Mesendoderm (in vitro differentiated cells): Measurements from ENCODE around the gene ACOX3.
"Not testable (repeated sequence)": the region's sequence is repeated elsewhere in the genome, so short reads cannot be mapped to it uniquely, and the experiment has no call there.

ENCODE experiments used
- DNase-seq: peaks from one replicate; pipeline ENCODE4 v3.0.0; 2013
- H2AK5ac ChIP-seq: 2 replicates; pipeline ENCODE4 v1.6.1; 2013; ENCODE audit warnings: low read length, inconsistent platforms
- H2BK120ac ChIP-seq: 2 replicates; pipeline ENCODE4 v1.6.1; 2013; ENCODE audit warnings: low read depth, mild to moderate bottlenecking, low read length, moderate library complexity, mixed read lengths
- H2BK15ac ChIP-seq: replicated peaks from 2 replicates; pipeline ENCODE4 v1.6.1; 2013; ENCODE audit warnings: low read depth, mild to moderate bottlenecking, moderate library complexity
- H2BK5ac ChIP-seq: 2 replicates; pipeline ENCODE4 v1.6.1; 2013; ENCODE audit warnings: low read length, inconsistent platforms
- H3K18ac ChIP-seq: 2 replicates; pipeline ENCODE4 v1.6.1; 2013; ENCODE audit warnings: mild to moderate bottlenecking, low read length, mixed read lengths
- H3K23ac ChIP-seq: one replicate; pipeline ENCODE4 v1.6.1; 2013; ENCODE audit warnings: low read length
- H3K27ac ChIP-seq: 2 replicates; pipeline ENCODE4 v1.5.1; 2013; ENCODE audit warnings: low read depth, mild to moderate bottlenecking, inconsistent platforms, low read length, moderate library complexity
- H3K27me3 ChIP-seq: 2 replicates; pipeline ENCODE4 v1.6.1; 2013; ENCODE audit warnings: low read length, control low read depth, mild to moderate bottlenecking, inconsistent platforms; ENCODE audit not compliant: insufficient read depth, poor library complexity
- H3K36me3 ChIP-seq: 2 replicates; pipeline ENCODE4 v1.6.1; 2013; ENCODE audit warnings: low read length, inconsistent platforms; ENCODE audit not compliant: control insufficient read depth, insufficient read depth
- H3K4ac ChIP-seq: one replicate; pipeline ENCODE4 v1.6.1; 2013; ENCODE audit warnings: low read depth, mild to moderate bottlenecking, low read length, moderate library complexity
- H3K4me1 ChIP-seq: 2 replicates; pipeline ENCODE4 v1.6.1; 2013; ENCODE audit warnings: low read depth, low read length, inconsistent platforms; ENCODE audit not compliant: control insufficient read depth
- H3K4me2 ChIP-seq: 2 replicates; pipeline ENCODE4 v1.6.1; 2013; ENCODE audit warnings: low read length
- H3K4me3 ChIP-seq: 2 replicates; pipeline ENCODE4 v1.5.1; 2013; ENCODE audit warnings: mild to moderate bottlenecking, low read length
- H3K56ac ChIP-seq: one replicate; pipeline ENCODE4 v1.6.1; 2013; ENCODE audit warnings: low read length
- H3K79me1 ChIP-seq: 2 replicates; pipeline ENCODE4 v1.6.1; 2013; ENCODE audit warnings: low read length, inconsistent platforms
- H3K79me2 ChIP-seq: 2 replicates; pipeline ENCODE4 v1.6.1; 2013; ENCODE audit warnings: mild to moderate bottlenecking, low read length; ENCODE audit not compliant: control insufficient read depth, insufficient read depth
- H3K9ac ChIP-seq: 2 replicates; pipeline ENCODE4 v1.6.1; 2013; ENCODE audit warnings: low read length, inconsistent platforms
- H4K5ac ChIP-seq: one replicate; pipeline ENCODE4 v1.6.1; 2013; ENCODE audit warnings: low read length
- H4K8ac ChIP-seq: one replicate; pipeline ENCODE4 v1.6.1; 2013; ENCODE audit warnings: low read depth, mild to moderate bottlenecking, control low read depth, low read length, moderate library complexity
- WGBS: extraction: QIAGEN DNeasy Blood & Tissue Kit; methylation state at CpG from one replicate; pipeline ENCODE4 v1.1.7; 2013; ENCODE audit warnings: low lambda C conversion rate, missing lambda C conversion rate; ENCODE audit not compliant: insufficient coverage; ENCODE audit errors: extremely low coverage; 5-methylcytosine and 5-hydroxymethylcytosine counted together

Gene ACOX3

DNA sequence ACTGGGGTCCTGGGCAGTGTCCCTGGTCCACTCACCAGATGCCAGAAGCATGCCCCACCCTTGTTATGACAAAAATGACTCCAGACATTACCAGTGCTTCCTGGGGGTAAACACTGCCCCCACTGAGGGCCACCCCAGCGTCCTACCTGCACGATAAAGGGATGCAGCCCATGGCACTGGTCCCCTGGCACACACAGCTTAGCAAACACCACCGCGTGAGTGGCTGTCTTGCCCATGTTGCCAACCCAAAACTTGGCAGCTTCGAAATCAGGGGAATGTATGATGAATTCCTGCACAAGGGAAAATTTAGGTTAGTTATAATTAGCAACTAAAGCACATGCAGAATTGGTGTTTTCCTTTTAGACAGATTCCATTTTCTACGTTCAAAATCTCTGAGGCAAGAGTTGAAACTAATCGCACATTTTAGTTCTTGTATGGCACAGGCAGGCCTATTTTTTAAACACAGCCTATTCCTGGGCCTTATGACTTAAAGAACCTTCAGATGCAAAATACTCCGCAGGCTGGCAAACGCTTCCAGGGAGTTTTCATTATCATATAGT, 30.4 kb downstream of the ACOX3 start:
- peaks cover 9% of the 10 kb centered on the region for H3K36me3 ChIP-seq
- no peaks in the 10 kb centered on the region for H3K79me1 ChIP-seq
- no peak overlapping the region for H3K27ac ChIP-seq
- no peak overlapping the region for H2BK5ac ChIP-seq
- no peak overlapping the region for H3K18ac ChIP-seq
- no peak overlapping the region for H3K23ac ChIP-seq
- H3K79me2 ChIP-seq = no peaks in the 10 kb centered on the region
- no peak overlapping the region for H2BK15ac ChIP-seq
- no peak overlapping the region for H3K4me2 ChIP-seq
- H4K5ac ChIP-seq = no peak overlapping the region
- no peak for DNase-seq
- no peak overlapping the region for H3K4me3 ChIP-seq
- H3K9ac ChIP-seq = no peak overlapping the region
- no peak overlapping the region for H4K8ac ChIP-seq
- no peaks in the 10 kb centered on the region for H3K4me1 ChIP-seq
- no peak overlapping the region for H2AK5ac ChIP-seq
- H3K4ac ChIP-seq = no peak overlapping the region
- H2BK120ac ChIP-seq = no peak overlapping the region
- WGBS = no CpG with 5 or more reads among the region's 9 CpGs
- no peaks in the 10 kb centered on the region for H3K27me3 ChIP-seq
- no peak overlapping the region for H3K56ac ChIP-seq

DNA sequence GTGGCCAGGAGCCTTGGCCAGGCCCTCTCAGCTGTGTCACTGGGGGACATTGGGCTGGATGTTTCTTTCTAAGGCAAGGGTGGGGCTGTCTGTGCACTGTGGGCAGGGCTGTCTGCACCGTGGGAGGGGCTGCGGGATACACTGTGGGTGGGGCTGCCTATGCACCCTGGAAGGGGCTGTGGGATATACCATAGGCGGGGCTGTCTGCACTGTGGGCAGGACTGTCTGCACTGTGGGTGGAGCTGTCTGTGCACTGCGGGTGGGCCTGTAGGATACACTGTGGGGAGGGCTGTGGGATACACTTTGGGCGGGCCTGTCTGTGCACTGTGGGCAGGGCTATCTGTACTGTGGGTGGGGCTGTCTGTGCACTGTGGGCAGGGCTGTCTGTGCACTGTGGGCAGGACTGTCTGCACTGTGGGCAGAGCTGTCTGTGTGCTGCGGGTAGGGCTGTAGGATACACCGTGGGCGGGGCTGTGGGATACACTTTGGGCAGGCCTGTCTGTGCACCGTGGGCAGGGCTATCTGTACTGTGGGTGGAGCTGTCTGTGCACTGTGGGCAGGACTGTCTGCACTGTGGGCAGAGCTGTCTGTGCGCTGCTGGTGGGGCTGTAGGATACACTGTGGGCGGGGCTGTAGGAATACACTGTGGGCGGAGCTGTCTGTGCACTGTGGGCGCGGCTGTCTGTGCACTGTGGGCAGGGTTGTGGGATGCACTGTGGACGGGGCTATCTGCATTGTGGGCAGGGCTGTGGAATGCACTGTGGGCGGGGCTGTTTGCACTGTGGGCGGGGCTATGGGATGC, 31.1 kb downstream of the ACOX3 start:
- H3K18ac ChIP-seq = no peak overlapping the region
- peaks cover 9% of the 10 kb centered on the region for H3K36me3 ChIP-seq
- no peaks in the 10 kb centered on the region for H3K27me3 ChIP-seq
- H2BK120ac ChIP-seq = no peak overlapping the region
- H3K4me3 ChIP-seq = no peak overlapping the region
- no peaks in the 10 kb centered on the region for H3K79me1 ChIP-seq
- no peak overlapping the region for H3K56ac ChIP-seq
- H3K27ac ChIP-seq = no peak overlapping the region
- no peak overlapping the region for H4K5ac ChIP-seq
- no peak overlapping the region for H3K4ac ChIP-seq
- no CpG with 5 or more reads among the region's 17 CpGs for WGBS
- H3K4me2 ChIP-seq = no peak overlapping the region
- H2BK5ac ChIP-seq = no peak overlapping the region
- no peaks in the 10 kb centered on the region for H3K79me2 ChIP-seq
- no peak overlapping the region for H2AK5ac ChIP-seq
- H2BK15ac ChIP-seq = no peak overlapping the region
- no peak for DNase-seq
- H3K4me1 ChIP-seq = no peaks in the 10 kb centered on the region
- H3K9ac ChIP-seq = no peak overlapping the region
- no peak overlapping the region for H4K8ac ChIP-seq
- H3K23ac ChIP-seq = no peak overlapping the region

DNA sequence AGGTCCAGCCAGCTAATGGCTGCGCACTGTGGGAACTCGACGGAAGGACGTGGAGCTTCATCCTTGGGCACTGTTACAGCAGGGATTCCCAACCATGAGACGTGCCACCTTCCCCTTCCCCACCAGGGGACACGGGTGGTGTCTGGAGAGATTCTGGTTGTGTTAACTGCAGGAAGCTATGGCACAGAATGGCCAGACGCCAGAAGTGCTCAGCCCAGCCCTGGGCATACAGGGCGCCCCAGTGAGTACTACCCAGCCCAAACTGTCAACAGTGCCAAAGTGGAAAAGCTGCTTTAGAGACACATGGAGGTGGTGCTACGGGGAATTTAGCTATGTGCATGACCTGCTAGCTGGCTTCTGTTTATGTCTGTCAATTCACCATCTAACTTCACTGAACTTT, 32.8 kb downstream of the ACOX3 start:
- no peak overlapping the region for H2BK15ac ChIP-seq
- no peaks in the 10 kb centered on the region for H3K27me3 ChIP-seq
- WGBS = no CpG with 5 or more reads among the region's 9 CpGs

DNA sequence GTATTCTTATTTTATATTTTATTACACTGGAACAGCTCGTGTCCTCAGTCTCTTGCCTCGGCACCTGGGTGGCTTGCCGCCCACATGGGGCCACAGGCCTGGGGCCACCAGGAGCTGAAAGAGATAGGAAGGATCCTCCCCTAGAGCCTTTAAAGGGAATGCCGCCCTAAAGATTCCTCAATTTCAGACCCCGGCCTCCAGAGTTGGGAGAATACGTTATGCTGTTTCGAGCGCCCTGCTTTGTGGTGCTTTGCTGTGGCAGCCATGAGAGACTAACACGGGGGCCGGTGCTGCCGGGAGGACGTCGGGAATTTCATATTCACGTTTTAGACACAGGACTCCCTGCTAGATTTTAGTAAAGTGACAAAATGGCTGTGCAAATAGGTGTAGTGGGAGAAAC, 33.2 kb downstream of the ACOX3 start:
- Histone ChIP-seq H2BK15ac (no peak overlapping the region), H3K4ac (no peak overlapping the region), H2BK5ac (no peak overlapping the region), H3K56ac (no peak overlapping the region), H2BK120ac (no peak overlapping the region), H3K18ac (no peak overlapping the region), H3K9ac (no peak overlapping the region), H3K4me3 (no peak overlapping the region), H2AK5ac (no peak overlapping the region), H3K4me2 (no peak overlapping the region), H4K8ac (no peak overlapping the region), H3K79me2 (no peaks in the 10 kb centered on the region), H3K36me3 (peaks cover 4% of the 10 kb centered on the region), H3K27ac (no peak overlapping the region), H3K4me1 (no peaks in the 10 kb centered on the region), H3K27me3 (no peaks in the 10 kb centered on the region), H4K5ac (no peak overlapping the region), H3K23ac (no peak overlapping the region), H3K79me1 (no peaks in the 10 kb centered on the region)
- WGBS = no CpG with 5 or more reads among the region's 14 CpGs
- DNase-seq = no peak

More for the DNA sequence above, 32.8 kb downstream of the ACOX3 start:
- H3K79me2 ChIP-seq = no peaks in the 10 kb centered on the region
- H4K5ac ChIP-seq = no peak overlapping the region
- H3K4me2 ChIP-seq = no peak overlapping the region
- peaks cover 4% of the 10 kb centered on the region for H3K36me3 ChIP-seq
- H3K56ac ChIP-seq = no peak overlapping the region
- H3K23ac ChIP-seq = no peak overlapping the region
- H3K4me1 ChIP-seq = no peaks in the 10 kb centered on the region
- no peak overlapping the region for H2BK5ac ChIP-seq
- H3K9ac ChIP-seq = no peak overlapping the region
- H3K4me3 ChIP-seq = no peak overlapping the region
- no peak overlapping the region for H4K8ac ChIP-seq
- no peak overlapping the region for H3K27ac ChIP-seq
- no peak overlapping the region for H3K4ac ChIP-seq
- no peak overlapping the region for H3K18ac ChIP-seq
- H2AK5ac ChIP-seq = no peak overlapping the region
- DNase-seq = no peak
- H3K79me1 ChIP-seq = no peaks in the 10 kb centered on the region
- no peak overlapping the region for H2BK120ac ChIP-seq

DNA sequence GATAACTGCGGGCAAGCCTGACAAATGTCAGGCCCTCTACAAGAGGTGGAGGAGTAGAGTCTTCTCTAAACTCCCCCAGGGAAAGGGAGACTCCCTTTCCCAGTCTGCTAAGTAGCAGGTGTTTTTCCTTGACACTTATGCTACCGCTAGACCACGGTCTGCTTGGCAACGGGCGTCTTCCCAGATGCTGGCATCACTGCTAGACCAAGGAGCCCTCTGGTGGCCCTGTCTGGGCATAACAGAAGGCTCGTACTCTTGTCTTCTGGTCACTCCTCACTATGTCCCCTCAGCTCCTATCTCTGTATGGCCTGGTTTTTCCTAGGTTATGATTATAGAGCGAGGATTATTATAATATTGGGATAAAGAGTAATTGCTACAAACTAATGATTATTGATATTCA, 33.6 kb downstream of the ACOX3 start:
- not testable (repeated sequence) for H4K5ac ChIP-seq, H3K4me1 ChIP-seq, H3K79me1 ChIP-seq, H3K4me2 ChIP-seq, H2BK15ac ChIP-seq, H2AK5ac ChIP-seq, H4K8ac ChIP-seq, H3K27ac ChIP-seq, H3K9ac ChIP-seq, H2BK5ac ChIP-seq, H3K56ac ChIP-seq, H2BK120ac ChIP-seq, DNase-seq, H3K4ac ChIP-seq, H3K27me3 ChIP-seq, H3K18ac ChIP-seq, H3K23ac ChIP-seq, H3K79me2 ChIP-seq, H3K4me3 ChIP-seq, H3K36me3 ChIP-seq
- WGBS = no CpG with 5 or more reads among the region's 7 CpGs

DNA sequence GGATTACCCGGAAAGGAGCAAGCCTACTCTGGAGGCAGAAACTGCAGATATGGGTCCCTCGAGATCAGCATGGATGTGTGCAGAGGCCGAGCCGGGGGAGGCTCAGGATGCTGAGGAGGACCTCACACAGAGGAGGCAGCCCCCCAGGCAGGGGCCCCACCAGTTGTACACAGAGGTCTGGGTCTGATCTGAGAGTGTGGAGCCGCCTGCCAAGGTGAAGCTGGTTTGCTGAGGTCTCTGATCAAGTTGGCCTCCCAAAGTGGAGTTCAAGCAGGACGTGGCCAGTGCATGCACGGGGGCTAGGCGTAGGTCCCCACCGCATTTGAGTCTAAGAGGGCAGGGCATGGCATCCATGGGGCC, 35.0 kb downstream of the ACOX3 start:
- H4K5ac ChIP-seq = no peak overlapping the region
- no CpG with 5 or more reads among the region's 9 CpGs for WGBS
- no peaks in the 10 kb centered on the region for H3K4me1 ChIP-seq
- H2BK15ac ChIP-seq = no peak overlapping the region
- no peak for DNase-seq
- H3K4ac ChIP-seq = no peak overlapping the region
- no peak overlapping the region for H4K8ac ChIP-seq
- no peak overlapping the region for H3K4me2 ChIP-seq
- H3K79me2 ChIP-seq = no peaks in the 10 kb centered on the region
- no peak overlapping the region for H3K18ac ChIP-seq
- H2BK5ac ChIP-seq = no peak overlapping the region
- no peak overlapping the region for H3K27ac ChIP-seq
- H3K23ac ChIP-seq = no peak overlapping the region
- no peak overlapping the region for H3K4me3 ChIP-seq
- H3K9ac ChIP-seq = no peak overlapping the region
- H3K56ac ChIP-seq = no peak overlapping the region
- peaks cover 4% of the 10 kb centered on the region for H3K36me3 ChIP-seq
- no peak overlapping the region for H2BK120ac ChIP-seq
- H2AK5ac ChIP-seq = no peak overlapping the region
- no peaks in the 10 kb centered on the region for H3K27me3 ChIP-seq
- no peaks in the 10 kb centered on the region for H3K79me1 ChIP-seq
